ENCODE data around the gene MED13L. TPM values are rescaled to one million over a fixed set of nuclear protein-coding genes. Genes with fewer than 3 reads are reported as not detected.

Gene MED13L
- total RNA-seq, 4 donors from 2014 or later: 126 to 194 (median 154) TPM

- H3K4me1 ChIP-seq: peaks cover 7 to 45% (median 30%) of the 10 kb centered on the region in 4 donors
- H3K9me3 ChIP-seq: no peaks in the 10 kb centered on the region
- in situ Hi-C loops (cut with MboI; ENCODE audit: low pct_ligation_motif_present in 1 of 4, low pct_unique_long_range_greater_than_20kb in 1 of 4, low sequenced_read_pairs in 3 of 4) (no loop called here), intact Hi-C loops (cut with DNase I; ENCODE audit: low total_unique reads) (no loop called here)
- H3K36me3 ChIP-seq: no peaks in the 10 kb centered on the region
- no peak for DNase-seq
- no peak overlapping the region for H3K27ac ChIP-seq
- TF ChIP-seq POLR2AphosphoS5 (IDR thresholded peaks at IDR 0.05) (no peak), EP300 (IDR thresholded peaks at IDR 0.05; ENCODE audit: low read depth) (no peak)
- H3K27me3 ChIP-seq: no peaks in the 10 kb centered on the region
- no peak overlapping the region for H3K4me3 ChIP-seq
- WGBS, 2 donors (ENCODE audit: low coverage in 1 of 2): 75 to 81% methylated on average over 3 to 4 of the region's 4 CpGs
Observed at GRCh38 chr12:116150001-116150400, 127.5 kb downstream of the MED13L start.

GRCh38 chr12:116148844-116149243 is 128.6 kb downstream of the MED13L start:
- no peak overlapping the region for H3K4me3 ChIP-seq
- intact Hi-C loops (cut with DNase I; ENCODE audit: low total_unique reads): no loop called here
- H3K36me3 ChIP-seq: no peaks in the 10 kb centered on the region
- TF ChIP-seq CTCF (IDR thresholded peaks at IDR 0.05) (no peak), POLR2AphosphoS5 (IDR thresholded peaks at IDR 0.05) (no peak), EP300 (IDR thresholded peaks at IDR 0.05; ENCODE audit: low read depth) (no peak), POLR2A (IDR thresholded peaks at IDR 0.05) (no peak)
- H3K27ac ChIP-seq: no peak overlapping the region
- no peak for DNase-seq
- no peaks in the 10 kb centered on the region for H3K9me3 ChIP-seq
- WGBS, 2 donors (ENCODE audit: low coverage in 1 of 2): 69 to 71% methylated on average over 2 to 3 of the region's 3 CpGs
- H3K4me1 ChIP-seq: peaks cover 7 to 46% (median 29%) of the 10 kb centered on the region in 4 donors
- in situ Hi-C loops (cut with MboI; ENCODE audit: low pct_ligation_motif_present in 1 of 4, low pct_unique_long_range_greater_than_20kb in 1 of 4, low sequenced_read_pairs in 3 of 4): no loop called here
- H3K27me3 ChIP-seq: no peaks in the 10 kb centered on the region

- H3K27ac ChIP-seq: no peak overlapping the region
- H3K27me3 ChIP-seq: no peaks in the 10 kb centered on the region
- intact Hi-C loops (cut with DNase I; ENCODE audit: low total_unique reads): no loop called here
- no peak for TF ChIP-seq CTCF (IDR thresholded peaks at IDR 0.05)
- peaks cover 0 to 44% (median 30%) of the 10 kb centered on the region in 4 donors for H3K4me1 ChIP-seq
- H3K36me3 ChIP-seq: no peaks in the 10 kb centered on the region
- in situ Hi-C loops (cut with MboI; ENCODE audit: low pct_ligation_motif_present in 1 of 4, low pct_unique_long_range_greater_than_20kb in 1 of 4, low sequenced_read_pairs in 3 of 4): no loop called here
- no peak for DNase-seq
- WGBS, 2 donors (ENCODE audit: low coverage in 1 of 2): 91 to 93% methylated on average over 8 of the region's 8 CpGs
- no peak overlapping the region for H3K4me3 ChIP-seq
- no peaks in the 10 kb centered on the region for H3K9me3 ChIP-seq
Observed at GRCh38 chr12:116146386-116146785, 131.1 kb downstream of the MED13L start.

- Histone ChIP-seq H3K36me3 (no peaks in the 10 kb centered on the region), H3K9me3 (no peaks in the 10 kb centered on the region), H3K27me3 (no peaks in the 10 kb centered on the region), H3K4me1 (peaks cover 0 to 47% (median 29%) of the 10 kb centered on the region in 4 donors), H3K4me3 (no peak overlapping the region), H3K27ac (no peak overlapping the region)
- TF ChIP-seq CTCF (IDR thresholded peaks at IDR 0.05) (no peak), POLR2A (IDR thresholded peaks at IDR 0.05) (no peak)
- in situ Hi-C loops (cut with MboI; ENCODE audit: low pct_ligation_motif_present in 1 of 4, low pct_unique_long_range_greater_than_20kb in 1 of 4, low sequenced_read_pairs in 3 of 4) (no loop called here), intact Hi-C loops (cut with DNase I; ENCODE audit: low total_unique reads) (no loop called here)
- 94 to 99% methylated on average over 3 of the region's 3 CpGs for WGBS, 2 donors (ENCODE audit: low coverage in 1 of 2)
- no peak for DNase-seq
Observed at GRCh38 chr12:116145451-116145850, 132.0 kb downstream of the MED13L start.

- no peak overlapping the region for H3K4me3 ChIP-seq
- WGBS, 2 donors (ENCODE audit: low coverage in 1 of 2): 32 to 36% methylated on average over 1 of the region's 1 CpG
- in situ Hi-C loops (cut with MboI; ENCODE audit: low pct_ligation_motif_present in 1 of 4, low pct_unique_long_range_greater_than_20kb in 1 of 4, low sequenced_read_pairs in 3 of 4) (no loop called here), intact Hi-C loops (cut with DNase I; ENCODE audit: low total_unique reads) (no loop called here)
- H3K27ac ChIP-seq: peak overlapping the region in 2 of 4 donors; percentile 4 to 19
- no peaks in the 10 kb centered on the region for H3K27me3 ChIP-seq
- H3K4me1 ChIP-seq: peaks cover 0 to 50% (median 23%) of the 10 kb centered on the region in 4 donors
- TF ChIP-seq CTCF (IDR thresholded peaks at IDR 0.05): no peak
- H3K36me3 ChIP-seq: no peaks in the 10 kb centered on the region
- H3K9me3 ChIP-seq: no peaks in the 10 kb centered on the region
- no peak for DNase-seq
Observed at GRCh38 chr12:116144384-116144783, 133.1 kb downstream of the MED13L start.

Data from transverse colon (tissue), 4 donors.